Measurements from ENCODE around the gene NLRP1. TPM values are rescaled to one million over a fixed set of nuclear protein-coding genes. Genes with fewer than 3 reads are reported as not detected.

Gene NLRP1
- total and polyA plus RNA-seq, 10 of the 15 experiments (the other 5 are each of a cell fraction or from before 2014, with no cell fraction given) = 2.8 to 21.8 (median 11.9) TPM

- TF ChIP-seq RELB (IDR thresholded peaks at IDR 0.05; ENCODE audit: low read depth) (peak; percentile 81), TCF7 (IDR thresholded peaks at IDR 0.05; ENCODE audit: borderline replicate concordance) (no peak), CREM (IDR thresholded peaks at IDR 0.05; ENCODE audit: low read depth) (peak; percentile 65; the same call in 1 of the 2 replicates), FOXK2 (IDR thresholded peaks at IDR 0.05) (peak; percentile 48; the same call in 1 of the 2 replicates), NFYB (IDR thresholded peaks at IDR 0.05; ENCODE audit: insufficient read depth, low read depth, low read length) (0 out of 2 replicates have a peak, but pooled peaks have one; percentile 9), USF2 (IDR thresholded peaks at IDR 0.05; ENCODE audit: borderline replicate concordance, low read depth, low read length) (peak; percentile 26; the same call in 1 of the 2 replicates), SRF (IDR thresholded peaks at IDR 0.05; ENCODE audit: low read depth in 2 of 2, low read length in 2 of 2) (peak in 1 of 2 experiments; percentile 80; a peak in 2 of 4 replicates), IKZF2 (IDR thresholded peaks at IDR 0.05) (no peak; a peak in 1 of 4 replicates), TAF1 (IDR thresholded peaks at IDR 0.05; ENCODE audit: borderline replicate concordance, low read depth, low read length) (peak; percentile 55; the same call in 1 of the 2 replicates), CREB1 (IDR thresholded peaks at IDR 0.05; ENCODE audit: low read depth) (peak; percentile 77), RUNX3 (IDR thresholded peaks at IDR 0.05; ENCODE audit: low read length) (peak; percentile 76), HDAC6 (IDR thresholded peaks at IDR 0.05; ENCODE audit: unreplicated experiment) (no peak), SPI1 (IDR thresholded peaks at IDR 0.05; ENCODE audit: borderline replicate concordance, insufficient read depth, low read depth, low read length) (peak; percentile 45; the same call in 1 of the 2 replicates), HDAC2 (IDR thresholded peaks at IDR 0.05) (no peak), POLR2AphosphoS5 (IDR thresholded peaks at IDR 0.05; ENCODE audit: low read length) (peak; percentile 66), BACH1 (IDR thresholded peaks at IDR 0.05; ENCODE audit: borderline replicate concordance) (no peak), BCLAF1 (IDR thresholded peaks at IDR 0.05) (no peak), ZNF687 (IDR thresholded peaks at IDR 0.05) (peak; percentile 92), POLR2A (IDR thresholded peaks at IDR 0.05; ENCODE audit: low read depth, low read length) (peak; percentile 74)
Observed at GRCh38 chr17:5584383-5585286, at the start of gene NLRP1 (continued).
